Measurements from ENCODE around the gene USP12.

DNA sequence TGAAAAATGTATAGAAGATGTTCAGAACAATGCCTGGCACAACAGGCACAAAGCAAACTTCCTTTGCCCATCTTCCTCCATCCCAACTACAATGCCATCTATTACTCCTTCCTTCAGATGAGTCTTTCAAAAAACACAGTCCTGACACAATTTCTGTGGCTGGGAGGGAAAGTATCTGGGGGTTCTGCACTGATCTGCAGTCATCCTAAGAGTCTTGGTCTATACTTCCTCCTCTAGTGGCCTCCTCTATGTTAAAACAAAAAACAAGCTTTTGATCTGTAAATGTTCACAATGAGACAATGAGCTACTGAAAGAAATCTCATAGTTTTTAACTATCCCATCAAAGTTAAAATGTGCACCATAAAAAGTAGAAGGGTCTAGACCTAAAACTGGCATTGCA is 44.8 kb downstream of the USP12 start:
- TF ChIP-seq, protein P1, sequence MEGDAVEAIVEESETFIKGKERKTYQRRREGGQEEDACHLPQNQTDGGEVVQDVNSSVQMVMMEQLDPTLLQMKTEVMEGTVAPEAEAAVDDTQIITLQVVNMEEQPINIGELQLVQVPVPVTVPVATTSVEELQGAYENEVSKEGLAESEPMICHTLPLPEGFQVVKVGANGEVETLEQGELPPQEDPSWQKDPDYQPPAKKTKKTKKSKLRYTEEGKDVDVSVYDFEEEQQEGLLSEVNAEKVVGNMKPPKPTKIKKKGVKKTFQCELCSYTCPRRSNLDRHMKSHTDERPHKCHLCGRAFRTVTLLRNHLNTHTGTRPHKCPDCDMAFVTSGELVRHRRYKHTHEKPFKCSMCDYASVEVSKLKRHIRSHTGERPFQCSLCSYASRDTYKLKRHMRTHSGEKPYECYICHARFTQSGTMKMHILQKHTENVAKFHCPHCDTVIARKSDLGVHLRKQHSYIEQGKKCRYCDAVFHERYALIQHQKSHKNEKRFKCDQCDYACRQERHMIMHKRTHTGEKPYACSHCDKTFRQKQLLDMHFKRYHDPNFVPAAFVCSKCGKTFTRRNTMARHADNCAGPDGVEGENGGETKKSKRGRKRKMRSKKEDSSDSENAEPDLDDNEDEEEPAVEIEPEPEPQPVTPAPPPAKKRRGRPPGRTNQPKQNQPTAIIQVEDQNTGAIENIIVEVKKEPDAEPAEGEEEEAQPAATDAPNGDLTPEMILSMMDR (conservative IDR thresholded peaks at IDR 0.05): no peak
- no peak for TF ChIP-seq ZFX (IDR thresholded peaks at IDR 0.05)

Measured in C4-2B (cell line).